CD8-positive, alpha-beta memory T cell (primary cell): Measurements from ENCODE around the gene RNLS. TPM values are rescaled to one million over a fixed set of nuclear protein-coding genes. Genes with fewer than 3 reads are reported as not detected.

ENCODE experiments used
- CTCF ChIA-PET: fragments of 350-600 bp; sonication (Branson Sonifier 250); formaldehyde crosslinking; loops from one replicate; lab custom pipeline; 2021; ENCODE audit warnings: antibody characterized with exemption; lab: Charles Lee
- POLR2A ChIA-PET: fragments of 350-600 bp; sonication (Branson Sonifier 250); formaldehyde crosslinking; loops from one replicate; lab custom pipeline; 2021; ENCODE audit warnings: antibody characterized with exemption; lab: Charles Lee
- DNase-seq, 5 donors: peaks; one replicate each; pipeline versions ENCODE4 v3.0.0 to v3.0.0-alpha.2; 2020 to 2022; ENCODE audit warnings: mixed read lengths in 1 of 5
- H3K27ac ChIP-seq: one replicate; pipeline ENCODE4 v1.7.0; 2013; ENCODE audit warnings: low read depth, mild to moderate bottlenecking, low read length, moderate library complexity
- H3K27me3 ChIP-seq: 2 replicates; pipeline ENCODE4 v1.7.0; 2013; ENCODE audit warnings: low read length, mild to moderate bottlenecking; ENCODE audit not compliant: insufficient read depth, poor library complexity, severe bottlenecking
- H3K36me3 ChIP-seq: 2 replicates; pipeline ENCODE4 v1.7.0; 2013; ENCODE audit warnings: mild to moderate bottlenecking, low read length, moderate library complexity; ENCODE audit not compliant: insufficient read depth
- H3K4me1 ChIP-seq: 2 replicates; pipeline ENCODE4 v1.7.0; 2013; ENCODE audit warnings: mild to moderate bottlenecking, low read length, moderate library complexity; ENCODE audit not compliant: insufficient read depth
- H3K4me3 ChIP-seq: 2 replicates; pipeline ENCODE4 v1.7.0; 2013; ENCODE audit warnings: mild to moderate bottlenecking, low read length
- H3K9me3 ChIP-seq: 2 replicates; pipeline ENCODE4 v1.7.0; 2013; ENCODE audit warnings: mild to moderate bottlenecking, low read length
- H3K27ac Mint-ChIP-seq, 8 donors: one replicate each; pipeline ENCODE4 v1.8.0; 2020 to 2021; ENCODE audit warnings: mixed read lengths in 8 of 8, mild to moderate bottlenecking in 6 of 8, inconsistent platforms in 3 of 8, moderate library complexity in 3 of 8
- H3K27me3 Mint-ChIP-seq, 2 donors: one replicate each; pipeline ENCODE4 v1.8.0; 2020 to 2021; ENCODE audit warnings: mixed read lengths in 2 of 2, mild to moderate bottlenecking in 1 of 2, moderate library complexity in 1 of 2
- H3K36me3 Mint-ChIP-seq, 3 donors: one replicate each; pipeline ENCODE4 v1.8.0; 2020 to 2021; ENCODE audit warnings: mixed read lengths in 3 of 3, inconsistent platforms in 1 of 3, mild to moderate bottlenecking in 1 of 3
- H3K4me1 Mint-ChIP-seq, 3 donors: one replicate each; pipeline ENCODE4 v1.8.0; 2020 to 2021; ENCODE audit warnings: mixed read lengths in 3 of 3, inconsistent platforms in 1 of 3, mild to moderate bottlenecking in 1 of 3
- H3K4me3 Mint-ChIP-seq, 7 donors: one replicate each; pipeline ENCODE4 v1.8.0; 2020 to 2021; ENCODE audit warnings: mixed read lengths in 7 of 7, mild to moderate bottlenecking in 6 of 7, moderate library complexity in 4 of 7, inconsistent platforms in 2 of 7
- H3K9me3 Mint-ChIP-seq, 5 donors: one replicate each; pipeline ENCODE4 v1.8.0; 2020 to 2022; ENCODE audit warnings: mixed read lengths in 5 of 5, mild to moderate bottlenecking in 3 of 5, moderate library complexity in 2 of 5, inconsistent platforms in 1 of 5
- polyA plus RNA-seq: library from polyadenylated mRNA; unstranded; fragments of 300-500 nt; fragmentation: Illumina TruSeq; gene quantifications from one replicate; pipeline ENCODE4 v1.2.3, GENCODE V29; 2021
- total RNA-seq, 2 experiments: library from RNA; stranded (reverse); gene quantifications; one replicate each; pipeline ENCODE4 v1.2.3, GENCODE V29; 2021

Gene RNLS
- total and polyA plus RNA-seq, 3 experiments from 2014 or later: 4.0 to 7.0 (median 4.6) TPM

GRCh38 chr10:88512599-88512998, 70.5 kb downstream of the RNLS start:
- Histone ChIP-seq H3K36me3 (no peaks in the 10 kb centered on the region), H3K27me3 (no peaks in the 10 kb centered on the region), H3K4me1 (no peaks in the 10 kb centered on the region), H3K4me3 (no peak overlapping the region), H3K27ac (no peak overlapping the region), H3K9me3 (no peaks in the 10 kb centered on the region)
- ChIA-PET CTCF (no interaction called here), POLR2A (no interaction called here)
- no peak for DNase-seq
- Mint-ChIP-seq H3K4me1 (no peaks in the 10 kb centered on the region), H3K27ac (no peak overlapping the region), H3K36me3 (no peaks in the 10 kb centered on the region), H3K27me3 (no peaks in the 10 kb centered on the region), H3K4me3 (no peak overlapping the region), H3K9me3 (no peaks in the 10 kb centered on the region)

GRCh38 chr10:88508796-88509195, 74.3 kb downstream of the RNLS start:
- Histone ChIP-seq H3K27me3 (no peaks in the 10 kb centered on the region), H3K36me3 (no peaks in the 10 kb centered on the region), H3K27ac (no peak overlapping the region), H3K9me3 (no peaks in the 10 kb centered on the region), H3K4me1 (no peaks in the 10 kb centered on the region), H3K4me3 (no peak overlapping the region)
- no peaks in the 10 kb centered on the region for H3K36me3 Mint-ChIP-seq
- peaks cover 0 to 3% of the 10 kb centered on the region in 2 donors for H3K27me3 Mint-ChIP-seq
- CTCF ChIA-PET: no interaction called here
- no peak for DNase-seq
- no peak overlapping the region for H3K4me3 Mint-ChIP-seq
- no peak overlapping the region for H3K27ac Mint-ChIP-seq
- no peaks in the 10 kb centered on the region for H3K9me3 Mint-ChIP-seq
- H3K4me1 Mint-ChIP-seq: no peaks in the 10 kb centered on the region
- POLR2A ChIA-PET: no interaction called here

- Mint-ChIP-seq H3K27ac (no peak overlapping the region), H3K36me3 (no peaks in the 10 kb centered on the region), H3K4me1 (no peaks in the 10 kb centered on the region), H3K27me3 (peaks cover 0 to 3% of the 10 kb centered on the region in 2 donors), H3K4me3 (no peak overlapping the region), H3K9me3 (no peaks in the 10 kb centered on the region)
- H3K4me1 ChIP-seq: no peaks in the 10 kb centered on the region
- no peaks in the 10 kb centered on the region for H3K36me3 ChIP-seq
- ChIA-PET POLR2A (no interaction called here), CTCF (interaction anchor here (1.1 kb wide), 1 partner anchor 11 kb away, joined by 3 read pairs; no protein-coding TSS in a partner anchor)
- H3K27me3 ChIP-seq: no peaks in the 10 kb centered on the region
- no peak overlapping the region for H3K4me3 ChIP-seq
- H3K27ac ChIP-seq: no peak overlapping the region
- DNase-seq: no peak
- no peaks in the 10 kb centered on the region for H3K9me3 ChIP-seq
Observed at GRCh38 chr10:88507826-88508453, 75.2 kb downstream of the RNLS start.

GRCh38 chr10:88507404-88507803, 75.7 kb downstream of the RNLS start:
- H3K9me3 Mint-ChIP-seq: no peaks in the 10 kb centered on the region
- H3K4me3 ChIP-seq: no peak overlapping the region
- no peaks in the 10 kb centered on the region for H3K36me3 Mint-ChIP-seq
- no peaks in the 10 kb centered on the region for H3K4me1 ChIP-seq
- peaks cover 0 to 3% of the 10 kb centered on the region in 2 donors for H3K27me3 Mint-ChIP-seq
- H3K27ac Mint-ChIP-seq: no peak overlapping the region
- no peaks in the 10 kb centered on the region for H3K4me1 Mint-ChIP-seq
- no peaks in the 10 kb centered on the region for H3K27me3 ChIP-seq
- DNase-seq: no peak
- H3K36me3 ChIP-seq: no peaks in the 10 kb centered on the region
- no peak overlapping the region for H3K27ac ChIP-seq
- ChIA-PET CTCF (interaction anchor here (1.1 kb wide), 1 partner anchor 12 kb away, joined by 3 read pairs; no protein-coding TSS in a partner anchor), POLR2A (no interaction called here)
- H3K9me3 ChIP-seq: no peaks in the 10 kb centered on the region
- H3K4me3 Mint-ChIP-seq: no peak overlapping the region

- Histone ChIP-seq H3K27ac (no peak overlapping the region), H3K36me3 (no peaks in the 10 kb centered on the region), H3K27me3 (no peaks in the 10 kb centered on the region), H3K4me3 (no peak overlapping the region), H3K4me1 (no peaks in the 10 kb centered on the region), H3K9me3 (no peaks in the 10 kb centered on the region)
- Mint-ChIP-seq H3K9me3 (no peaks in the 10 kb centered on the region), H3K27ac (no peak overlapping the region), H3K4me3 (no peak overlapping the region), H3K27me3 (peaks cover 0 to 3% of the 10 kb centered on the region in 2 donors), H3K4me1 (no peaks in the 10 kb centered on the region), H3K36me3 (peaks cover 0 to 3% (median 0%) of the 10 kb centered on the region in 3 donors)
- ChIA-PET CTCF (no interaction called here), POLR2A (no interaction called here)
- no peak for DNase-seq
Observed at GRCh38 chr10:88505680-88506215, 77.4 kb downstream of the RNLS start.

GRCh38 chr10:88505265-88505664, 77.9 kb downstream of the RNLS start:
- H3K4me1 ChIP-seq: no peaks in the 10 kb centered on the region
- H3K27ac ChIP-seq: no peak overlapping the region
- H3K4me3 ChIP-seq: no peak overlapping the region
- ChIA-PET CTCF (no interaction called here), POLR2A (no interaction called here)
- H3K36me3 ChIP-seq: no peaks in the 10 kb centered on the region
- no peaks in the 10 kb centered on the region for H3K27me3 ChIP-seq
- Mint-ChIP-seq H3K4me1 (no peaks in the 10 kb centered on the region), H3K36me3 (peaks cover 0 to 3% (median 0%) of the 10 kb centered on the region in 3 donors), H3K4me3 (no peak overlapping the region), H3K27me3 (peaks cover 0 to 3% of the 10 kb centered on the region in 2 donors), H3K27ac (no peak overlapping the region), H3K9me3 (no peaks in the 10 kb centered on the region)
- H3K9me3 ChIP-seq: no peaks in the 10 kb centered on the region
- no peak for DNase-seq

- H3K36me3 ChIP-seq: no peaks in the 10 kb centered on the region
- H3K36me3 Mint-ChIP-seq: peaks cover 0 to 8% (median 0%) of the 10 kb centered on the region in 3 donors
- H3K27me3 ChIP-seq: no peaks in the 10 kb centered on the region
- H3K9me3 Mint-ChIP-seq: peaks cover 0 to 2% (median 0%) of the 10 kb centered on the region in 5 donors
- peaks cover 5 to 16% (median 7%) of the 10 kb centered on the region in 3 donors for H3K4me1 Mint-ChIP-seq
- H3K27ac ChIP-seq: no peak overlapping the region
- H3K9me3 ChIP-seq: no peaks in the 10 kb centered on the region
- H3K27ac Mint-ChIP-seq: no peak overlapping the region
- no peak for DNase-seq
- ChIA-PET CTCF (no interaction called here), POLR2A (no interaction called here)
- no peaks in the 10 kb centered on the region for H3K4me1 ChIP-seq
- H3K4me3 Mint-ChIP-seq: no peak overlapping the region
- no peak overlapping the region for H3K4me3 ChIP-seq
- peaks cover 0 to 3% of the 10 kb centered on the region in 2 donors for H3K27me3 Mint-ChIP-seq
Observed at GRCh38 chr10:88500656-88501055, 82.5 kb downstream of the RNLS start.

GRCh38 chr10:88499569-88500470, 83.3 kb downstream of the RNLS start:
- no peak overlapping the region for H3K27ac ChIP-seq
- H3K36me3 ChIP-seq: no peaks in the 10 kb centered on the region
- H3K4me3 ChIP-seq: no peak overlapping the region
- DNase-seq: no peak
- Mint-ChIP-seq H3K36me3 (peaks cover 0 to 12% (median 0%) of the 10 kb centered on the region in 3 donors), H3K27me3 (no peaks in the 10 kb centered on the region), H3K9me3 (peaks cover 0 to 2% (median 0%) of the 10 kb centered on the region in 5 donors), H3K4me1 (peaks cover 5 to 19% (median 7%) of the 10 kb centered on the region in 3 donors), H3K27ac (no peak overlapping the region), H3K4me3 (no peak overlapping the region)
- H3K9me3 ChIP-seq: no peaks in the 10 kb centered on the region
- ChIA-PET CTCF (no interaction called here), POLR2A (no interaction called here)
- H3K27me3 ChIP-seq: no peaks in the 10 kb centered on the region
- H3K4me1 ChIP-seq: no peaks in the 10 kb centered on the region
